C4-2B (cell line): Measurements from ENCODE around the gene ARL8B.

Experiments
- CTCF ChIP-seq: fragments of 450-650 bp; conservative IDR thresholded peaks from 2 replicates; pipeline ENCODE4 v1.5.1; 2017; ENCODE audit warnings: mild to moderate bottlenecking
- ZFX ChIP-seq: fragments of 450-650 bp; IDR thresholded peaks from 2 replicates; pipeline ENCODE4 v1.6.1; 2017

- no peak for TF ChIP-seq CTCF
- no peak for TF ChIP-seq ZFX
These were observed 6.8 kb downstream of the ARL8B start for GRCh38 chr3:5128849-5129248.
